Neural cell (in vitro differentiated cells): ENCODE measurements around the gene NRP2. TPM values are rescaled to one million over a fixed set of nuclear protein-coding genes. Genes with fewer than 3 reads are reported as not detected.

Experiments used
- H2AFZ ChIP-seq: fragments of 200-600, 300-800 bp; sonication (generic), shearing (Covaris generic); 2 replicates; pipeline ENCODE4 v1.6.0; 2014; ENCODE audit warnings: low read depth, mild to moderate bottlenecking, antibody characterized with exemption, low read length, moderate library complexity
- H3F3A ChIP-seq: fragments of 200-600 bp; shearing (Covaris generic); 2 replicates; pipeline ENCODE4 v1.6.1; 2016; ENCODE audit warnings: mild to moderate bottlenecking, moderate library complexity, mixed read lengths, antibody characterized with exemption, low read length; ENCODE audit not compliant: insufficient read depth, poor library complexity, severe bottlenecking
- H3K27ac ChIP-seq: fragments of 200-600, 300-800 bp; sonication (generic), shearing (Covaris generic); 2 replicates; pipeline ENCODE4 v1.5.1; 2014; ENCODE audit warnings: mild to moderate bottlenecking, low read length, moderate library complexity
- H3K27me3 ChIP-seq: fragments of 300-800, 200-600 bp; sonication (generic), shearing (Covaris generic); 2 replicates; pipeline ENCODE4 v1.6.0; 2014; ENCODE audit warnings: mild to moderate bottlenecking, low read depth, low read length, moderate library complexity; ENCODE audit not compliant: insufficient read depth
- H3K36me3 ChIP-seq: fragments of 300-800, 200-600 bp; sonication (generic), shearing (Covaris generic); 2 replicates; pipeline ENCODE4 v1.5.1; 2014; ENCODE audit warnings: mild to moderate bottlenecking, antibody characterized with exemption, low read length, moderate library complexity; ENCODE audit not compliant: insufficient read depth
- H3K4me2 ChIP-seq: fragments of 300-800, 200-600 bp; sonication (generic), shearing (Covaris generic); 2 replicates; pipeline ENCODE4 v1.6.0; 2014; ENCODE audit warnings: mild to moderate bottlenecking, low read length
- H3K4me3 ChIP-seq: fragments of 300-800, 200-600 bp; sonication (generic), shearing (Covaris generic); 2 replicates; pipeline ENCODE4 v1.5.1; 2014; ENCODE audit warnings: mild to moderate bottlenecking, low read length, moderate library complexity
- H3K79me2 ChIP-seq: fragments of 200-600 bp; shearing (Covaris generic); replicated peaks from 2 replicates; pipeline ENCODE4 v1.6.0; 2014; ENCODE audit warnings: mild to moderate bottlenecking, low read length, moderate library complexity; ENCODE audit not compliant: insufficient read depth
- H3K9ac ChIP-seq: fragments of 300-800, 200-600 bp; sonication (generic), shearing (Covaris generic); 2 replicates; pipeline ENCODE4 v1.6.1; 2016; ENCODE audit warnings: mild to moderate bottlenecking, low read length, mixed read lengths
- H3K9me2 ChIP-seq: fragments of 200-600 bp; shearing (Covaris generic); 2 replicates; pipeline ENCODE4 v1.6.1; 2016; ENCODE audit warnings: mild to moderate bottlenecking, low read length, mixed read lengths; ENCODE audit not compliant: insufficient read depth
- H3K9me3 ChIP-seq: fragments of 200-600, 300-800 bp; sonication (generic), shearing (Covaris generic); 2 replicates; pipeline ENCODE4 v1.6.1; 2016; ENCODE audit warnings: mild to moderate bottlenecking, mixed run types, low read length, moderate library complexity, mixed read lengths
- H4K20me1 ChIP-seq: fragments of 200-600 bp; shearing (Covaris generic); 2 replicates; pipeline ENCODE4 v1.6.1; 2016; ENCODE audit warnings: mild to moderate bottlenecking, mixed run types; ENCODE audit not compliant: insufficient read depth
- CTCF ChIP-seq: fragments of 450-650 bp; IDR thresholded peaks from 2 replicates; pipeline ENCODE4 v1.5.1; 2014; ENCODE audit warnings: antibody characterized with exemption, mild to moderate bottlenecking, moderate library complexity; ENCODE audit not compliant: poor library complexity, severe bottlenecking
- EP300 ChIP-seq: fragments of 450-650 bp; conservative IDR thresholded peaks from 2 replicates; pipeline ENCODE4 v1.6.1; 2014; ENCODE audit warnings: antibody characterized with exemption, mild to moderate bottlenecking, moderate library complexity; ENCODE audit not compliant: poor library complexity, severe bottlenecking
- EZH2 ChIP-seq: fragments of 200-600, 300-800 bp; shearing (Covaris generic), sonication (generic); IDR thresholded peaks from 2 replicates; pipeline ENCODE4 v1.6.1; 2014; ENCODE audit warnings: antibody characterized with exemption, low read length, borderline replicate concordance, mild to moderate bottlenecking; ENCODE audit not compliant: insufficient read depth, poor library complexity, severe bottlenecking
- MXI1 ChIP-seq: fragments of 450-650 bp; conservative IDR thresholded peaks from 2 replicates; pipeline ENCODE4 v1.6.1; 2014; ENCODE audit warnings: antibody characterized with exemption, mild to moderate bottlenecking; ENCODE audit not compliant: poor library complexity, severe bottlenecking
- POLR2AphosphoS5 ChIP-seq: IDR thresholded peaks from 2 replicates; pipeline ENCODE4 v1.6.1; 2012
- RAD21 ChIP-seq: fragments of 450-650 bp; conservative IDR thresholded peaks from 2 replicates; pipeline ENCODE4 v1.6.1; 2014; ENCODE audit warnings: antibody characterized with exemption, mild to moderate bottlenecking, moderate library complexity
- REST ChIP-seq: IDR thresholded peaks from 2 replicates; pipeline ENCODE4 v1.6.1; 2012; ENCODE audit warnings: borderline replicate concordance
- SMC3 ChIP-seq: fragments of 450-650 bp; conservative IDR thresholded peaks from 2 replicates; pipeline ENCODE4 v1.6.1; 2014; ENCODE audit warnings: antibody characterized with exemption, mild to moderate bottlenecking, moderate library complexity; ENCODE audit not compliant: poor library complexity
- TAF1 ChIP-seq: IDR thresholded peaks from 2 replicates; pipeline ENCODE4 v1.6.1; 2012; ENCODE audit warnings: low read depth
- polyA minus RNA-seq: library from RNA; depleted of rRNA, polyadenylated mRNA; stranded (reverse); fragments of >200 nt; gene quantifications from 2 replicates; pipeline ENCODE4 v1.2.3, GENCODE V29; 2014
- polyA plus RNA-seq: library from polyadenylated mRNA; depleted of rRNA; stranded (reverse); fragments of >200 nt; gene quantifications from 2 replicates; pipeline ENCODE4 v1.2.3, GENCODE V29; 2014

The NRP2 gene
- polyA plus RNA-seq (28.2 and 30.2 TPM in 2 replicates), polyA minus RNA-seq (64.0 and 73.7 TPM in 2 replicates)

GRCh38 chr2:205682239-205682970 lies at the start of gene NRP2:
TSS of gene NRP2 (plus strand) at chr2:205682501. CDS start at chr2:205683291, 790 bp downstream.
- Histone ChIP-seq H3K79me2 (peaks cover 20% of the 10 kb centered on the region), H3K27ac (peak within 1 kb of the TSS; percentile 74), H3F3A (no peaks in the 10 kb centered on the region), H4K20me1 (no peaks in the 10 kb centered on the region), H3K4me3 (peak within 1 kb of the TSS; percentile 91), H3K36me3 (no peaks in the 10 kb centered on the region), H3K9ac (peak within 1 kb of the TSS; percentile 88), H3K4me2 (peak within 1 kb of the TSS; percentile 28), H3K27me3 (peaks cover 46% of the 10 kb centered on the region), H3K9me2 (no peaks in the 10 kb centered on the region), H2AFZ (peak within 1 kb of the TSS; percentile 74), H3K9me3 (no peaks in the 10 kb centered on the region)
- TF ChIP-seq EP300 (peak; percentile 44), EZH2 (no peak), MXI1 (peak; percentile 78), POLR2AphosphoS5 (peak; percentile 84), CTCF (no peak), RAD21 (peak; percentile 64), SMC3 (peak; percentile 56), TAF1 (peak; percentile 81), REST (peak; percentile 54)

GRCh38 chr2:205633994-205634393 lies 48.3 kb upstream of the NRP2 start:
- Histone ChIP-seq H3K4me3 (no peak overlapping the region), H3K9me2 (no peaks in the 10 kb centered on the region), H3K4me2 (no peak overlapping the region), H3K27me3 (no peaks in the 10 kb centered on the region), H3K9ac (no peak overlapping the region), H4K20me1 (no peaks in the 10 kb centered on the region), H3F3A (no peaks in the 10 kb centered on the region), H3K79me2 (no peaks in the 10 kb centered on the region), H2AFZ (no peak overlapping the region), H3K27ac (no peak overlapping the region), H3K36me3 (no peaks in the 10 kb centered on the region), H3K9me3 (no peaks in the 10 kb centered on the region)
- TF ChIP-seq EP300 (no peak), MXI1 (no peak)
